GM18519 (cell line): Measurements from ENCODE around the gene SLC17A1.
"Not testable (repeated sequence)": the region's sequence is repeated elsewhere in the genome, so short reads cannot be mapped to it uniquely, and the experiment has no call there.

Experiments used
- ATAC-seq: cut with Tn5 transposase; IDR thresholded peaks from one replicate; pipeline ENCODE4 v1.9.1; 2021; ENCODE audit warnings: mild to moderate bottlenecking, moderate library complexity; ENCODE audit not compliant: unreplicated experiment, low FRiP score

Gene SLC17A1

DNA sequence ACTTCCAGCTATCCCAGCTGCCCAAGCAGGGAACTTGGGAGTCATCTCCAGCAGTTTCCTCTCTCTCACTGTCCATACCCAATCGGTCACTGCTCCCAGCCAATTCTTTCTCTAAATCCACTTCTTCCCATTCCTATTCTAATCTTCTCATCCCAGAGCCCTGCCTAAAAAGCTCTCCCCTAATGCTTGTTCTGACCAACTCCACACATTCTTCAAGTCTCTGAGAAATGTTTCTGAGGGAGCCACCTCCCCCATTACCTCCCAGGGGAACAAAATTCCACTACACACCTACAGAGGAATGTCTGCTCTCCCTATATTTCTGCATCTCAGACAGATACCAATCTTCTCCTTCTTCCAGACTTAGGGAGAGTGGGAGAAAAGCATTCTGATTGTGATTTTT is 63.3 kb downstream of the SLC17A1 start:
- ATAC-seq: no peak

- no peak for ATAC-seq
These were observed 67.2 kb downstream of the SLC17A1 start for GRCh38 chr6:25764611-25765010.

DNA sequence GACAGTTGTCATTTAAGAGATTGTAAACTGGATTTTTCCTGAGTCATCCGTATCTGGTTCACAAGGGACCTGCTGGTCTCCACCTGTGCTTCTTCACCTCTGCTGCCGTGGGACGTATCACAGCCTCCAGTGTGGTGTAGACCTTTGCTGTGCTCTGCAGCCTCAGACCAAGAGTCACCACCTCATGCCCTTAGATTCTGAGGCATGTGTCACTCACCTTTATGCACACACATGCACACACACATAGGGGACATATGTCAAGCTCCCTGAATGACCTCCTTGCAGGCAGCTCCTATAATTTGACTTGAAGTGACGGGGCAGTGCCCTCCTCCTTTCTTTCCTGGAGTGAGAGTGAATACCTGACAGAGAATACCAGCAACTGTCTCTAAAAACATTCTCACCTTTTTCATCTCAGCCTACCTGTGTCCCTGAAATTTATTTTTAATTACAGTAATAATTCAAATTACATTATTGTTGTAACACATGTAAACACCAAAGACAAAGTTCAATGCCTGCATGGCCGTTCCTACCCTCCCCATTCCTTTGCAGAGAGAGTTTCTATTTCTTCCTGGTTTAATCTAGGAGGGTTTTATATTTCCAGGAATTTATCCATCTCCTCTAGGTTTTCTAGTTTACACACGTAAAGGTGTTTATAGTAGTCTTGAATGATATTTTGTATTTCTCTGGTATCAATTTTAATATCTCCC is 73.8 kb downstream of the SLC17A1 start:
- ATAC-seq: no peak

- no peak for ATAC-seq
These were observed 75.2 kb downstream of the SLC17A1 start for GRCh38 chr6:25756382-25757363.

DNA sequence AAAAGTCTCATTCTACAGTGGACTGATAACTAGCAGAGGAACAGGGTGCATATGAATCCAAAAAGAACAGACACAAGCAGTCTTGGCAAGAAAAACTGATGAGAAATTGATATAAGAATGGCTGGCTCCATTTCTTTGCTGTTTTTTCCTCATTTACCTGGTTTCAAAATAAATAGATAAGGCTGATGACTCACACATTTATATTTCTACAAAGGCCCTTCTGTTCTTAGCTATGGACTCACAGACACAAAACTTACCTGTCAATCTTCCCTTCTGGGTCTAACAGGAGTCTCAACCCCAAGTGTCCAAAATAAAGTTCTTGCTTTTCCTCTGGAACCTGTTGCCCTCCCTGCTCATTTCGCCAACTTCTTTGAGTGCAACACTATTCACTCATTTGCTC is 76.4 kb downstream of the SLC17A1 start:
- ATAC-seq: no peak

DNA sequence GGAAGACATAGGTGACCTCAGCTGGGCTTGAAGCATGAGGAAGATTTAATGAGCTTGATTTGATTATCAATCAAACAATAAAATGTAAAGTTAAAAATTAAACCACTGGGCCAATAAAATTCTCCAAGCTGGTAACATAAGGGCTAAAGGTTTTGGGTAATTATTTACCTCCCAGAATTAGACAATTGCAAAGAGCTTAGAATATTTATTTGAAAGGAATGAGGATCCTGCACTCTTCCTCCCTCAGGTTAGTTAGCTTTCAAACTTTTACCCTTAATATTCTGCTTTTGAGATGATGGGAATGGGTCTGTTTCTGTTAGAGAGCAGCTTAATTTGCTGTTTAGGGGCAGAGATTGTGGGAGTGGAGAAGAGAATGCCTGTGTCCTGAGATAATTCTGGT is 77.3 kb downstream of the SLC17A1 start, which contains the start of gene SLC17A4:
SLC17A4 (plus strand) TSS at position 208 of the 400 bp plus-strand sequence. CDS start 7,221 bp downstream, outside the sequence.
- no peak for ATAC-seq

GRCh38 chr6:25753079-25753478 is 78.8 kb downstream of the SLC17A1 start:
- ATAC-seq: no peak

DNA sequence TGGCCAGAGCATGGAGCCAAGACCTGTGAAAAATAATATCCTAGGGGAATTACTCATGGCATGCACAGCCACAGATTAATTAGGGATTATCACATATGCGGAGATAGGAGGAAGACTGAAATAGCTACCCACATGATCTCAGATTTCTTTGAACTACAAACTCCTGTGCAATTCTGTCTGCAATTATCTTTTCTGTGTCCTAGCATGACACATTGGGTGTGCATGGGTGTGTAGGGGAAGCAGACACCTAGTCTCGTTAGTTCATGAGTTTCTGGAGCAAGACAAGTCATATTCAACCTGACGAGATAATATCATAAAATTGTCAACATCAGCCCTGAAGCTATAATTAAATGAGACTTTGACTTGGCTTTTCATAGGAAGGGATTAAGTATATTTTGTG is 80.9 kb downstream of the SLC17A1 start:
- no peak for ATAC-seq

- ATAC-seq: no peak
These were observed 82.0 kb downstream of the SLC17A1 start for GRCh38 chr6:25749837-25750236.

GRCh38 chr6:25748601-25749517 is 83.0 kb downstream of the SLC17A1 start:
- ATAC-seq: not testable (repeated sequence)

GRCh38 chr6:25748049-25748448 is 83.8 kb downstream of the SLC17A1 start:
- ATAC-seq: no peak

DNA sequence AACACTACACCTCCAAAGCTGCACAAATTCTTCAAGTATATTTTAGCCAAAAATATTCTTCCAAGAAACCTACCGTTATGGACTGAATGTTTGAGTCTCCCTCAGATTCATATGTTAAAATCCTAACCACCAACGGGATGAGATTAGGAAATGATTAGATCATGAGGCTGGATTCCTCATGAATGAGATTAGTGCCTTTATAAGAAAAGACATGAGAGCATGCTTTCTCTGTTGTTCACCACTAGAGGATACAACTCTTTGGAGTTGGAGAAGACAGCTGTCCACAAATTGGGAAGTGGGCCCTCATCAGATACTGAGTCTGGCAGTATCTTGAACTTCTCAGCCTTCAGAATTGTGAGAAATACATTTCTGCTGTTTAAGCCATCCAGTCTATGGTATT is 84.4 kb downstream of the SLC17A1 start:
- no peak for ATAC-seq

- no peak for ATAC-seq
These were observed 84.9 kb downstream of the SLC17A1 start for GRCh38 chr6:25746968-25747367.

DNA sequence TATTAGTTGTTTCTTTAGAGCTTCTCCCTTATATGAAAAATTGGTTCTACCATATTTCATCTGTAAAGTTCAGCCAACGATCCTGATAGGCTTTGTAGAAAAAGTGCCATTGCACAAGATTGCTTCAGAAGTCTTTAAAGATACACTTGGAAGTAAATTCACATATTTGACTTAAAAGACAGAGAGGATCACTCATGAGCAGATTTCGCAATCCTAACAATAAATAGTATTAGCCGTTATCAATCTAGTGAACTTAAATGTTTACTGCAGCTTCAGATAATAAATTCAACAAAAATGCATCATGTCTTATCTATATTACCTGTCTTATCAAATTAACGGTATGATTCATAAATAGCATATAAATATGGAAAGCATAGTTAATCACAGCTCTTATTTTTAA is 86.0 kb downstream of the SLC17A1 start:
- no peak for ATAC-seq

DNA sequence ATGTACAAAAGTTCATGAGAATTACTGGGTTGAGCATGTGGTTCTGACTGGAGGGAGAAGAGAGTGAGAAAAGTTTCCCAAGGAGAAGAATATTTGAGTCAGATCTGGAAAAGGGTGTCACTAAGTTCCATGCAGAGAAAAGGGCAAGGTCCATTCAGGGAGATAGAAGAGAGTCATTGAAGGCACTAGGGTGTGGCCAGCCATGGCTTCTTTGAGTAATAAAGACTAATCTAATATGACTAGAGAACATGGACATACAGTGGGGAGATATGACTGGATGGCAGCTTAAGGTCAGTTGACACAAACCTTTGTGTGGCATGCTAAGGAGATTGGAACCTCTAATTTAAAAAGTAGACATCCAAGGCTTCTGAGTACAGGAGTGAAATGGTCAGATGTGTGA is 88.0 kb downstream of the SLC17A1 start:
- ATAC-seq: no peak

GRCh38 chr6:25735261-25735660 is 96.6 kb downstream of the SLC17A1 start:
- ATAC-seq: no peak
